Activated CD8-positive, alpha-beta T cell treated with anti-CD3 and anti-CD28 coated beads for 36 hours (primary cell): Measurements from ENCODE around the gene MACROD1. TPM values are rescaled to one million over a fixed set of nuclear protein-coding genes. Genes with fewer than 3 reads are reported as not detected.
A peak's percentile ranks its signal among the peaks of the same experiment; 100 is the strongest.

Experiments
- ATAC-seq: fragments of 200-7000 bp; cut with Tn5 transposase; one replicate; pipeline ENCODE4 v1.10.0; 2021; ENCODE audit warnings: mild to moderate bottlenecking, moderate library complexity
- CTCF ChIA-PET: fragments of 350-600 bp; sonication (Branson Sonifier 250); formaldehyde crosslinking; loops from one replicate; lab custom pipeline; 2021; ENCODE audit warnings: antibody characterized with exemption; lab: Charles Lee
- POLR2A ChIA-PET: fragments of 350-600 bp; sonication (Branson Sonifier 250); formaldehyde crosslinking; loops from one replicate; lab custom pipeline; 2021; ENCODE audit warnings: antibody characterized with exemption; lab: Charles Lee
- DNase-seq: peaks from one replicate; pipeline ENCODE4 v3.0.0-alpha.2; 2020
- H3K27ac Mint-ChIP-seq: one replicate; pipeline ENCODE4 v1.8.0; 2021; ENCODE audit warnings: mild to moderate bottlenecking, mixed read lengths
- H3K27me3 Mint-ChIP-seq: one replicate; pipeline ENCODE4 v1.8.0; 2021; ENCODE audit warnings: mixed read lengths
- H3K36me3 Mint-ChIP-seq: one replicate; pipeline ENCODE4 v1.8.0; 2021; ENCODE audit warnings: low read depth, mixed read lengths
- H3K4me1 Mint-ChIP-seq: one replicate; pipeline ENCODE4 v1.8.0; 2021; ENCODE audit warnings: low read depth, mixed read lengths
- H3K4me3 Mint-ChIP-seq: one replicate; pipeline ENCODE4 v1.8.0; 2021; ENCODE audit warnings: mild to moderate bottlenecking, moderate library complexity, mixed read lengths
- H3K9me3 Mint-ChIP-seq: one replicate; pipeline ENCODE4 v1.8.0; 2021; ENCODE audit warnings: mixed read lengths
- CTCF ChIP-seq: fragments of 200-600 bp; IDR thresholded peaks from one replicate; pipeline ENCODE4 v1.8.0; 2022; ENCODE audit warnings: antibody characterized with exemption, mild to moderate bottlenecking
- intact Hi-C: fragments of 100-400 bp; cut with micrococcal nuclease; formaldehyde crosslinking; loops from one replicate; pipeline ENCODE4 v1.10.0; 2022
- total RNA-seq, 2 experiments: library from RNA; stranded (reverse); gene quantifications; one replicate each; pipeline ENCODE4 v1.2.3, GENCODE V29; 2021

The MACROD1 gene
- total RNA-seq, 2 experiments from 2014 or later, result 38.7 to 38.8 TPM

- H3K9me3 Mint-ChIP-seq, result no peaks in the 10 kb centered on the region
- POLR2A ChIA-PET, result interaction anchor here (0.7 to 4.0 kb wide), 6 partner anchors 8 to 187 kb away, joined by 3 to 26 read pairs (median 4); partner anchors contain the start of gene STIP1
- H3K27ac Mint-ChIP-seq, result no peak overlapping the region
- H3K4me3 Mint-ChIP-seq, result no peak overlapping the region
- intact Hi-C loops, result no loop called here
- ATAC-seq (peak; percentile 7), DNase-seq (peak; percentile 28)
- H3K4me1 Mint-ChIP-seq, result peaks cover 6% of the 10 kb centered on the region
- TF ChIP-seq CTCF, result no peak
- CTCF ChIA-PET, result interaction anchor here (1.0 to 6.5 kb wide), 13 partner anchors 8 to 306 kb away, joined by 3 to 151 read pairs (median 9); partner anchors contain the start of genes CATSPERZ and ESRRA
- H3K27me3 Mint-ChIP-seq, result peaks cover 2% of the 10 kb centered on the region
- peaks cover 13% of the 10 kb centered on the region for H3K36me3 Mint-ChIP-seq
Measured at GRCh38 chr11:63998558-63999348, 167.2 kb downstream of the MACROD1 start.

GRCh38 chr11:63997801-63998337, 168.0 kb downstream of the MACROD1 start:
- intact Hi-C loops, result no loop called here
- H3K36me3 Mint-ChIP-seq, result peaks cover 16% of the 10 kb centered on the region

GRCh38 chr11:63997104-63997700, 168.7 kb downstream of the MACROD1 start:
- Mint-ChIP-seq H3K9me3 (no peaks in the 10 kb centered on the region), H3K27me3 (peaks cover 2% of the 10 kb centered on the region), H3K27ac (no peak overlapping the region), H3K4me3 (no peak overlapping the region), H3K36me3 (peaks cover 18% of the 10 kb centered on the region), H3K4me1 (peaks cover 9% of the 10 kb centered on the region)
- intact Hi-C loops, result no loop called here
- ChIA-PET POLR2A (interaction anchor here (1.6 kb wide), 1 partner anchor 10 kb away, joined by 6 read pairs; no protein-coding TSS in a partner anchor), CTCF (interaction anchor here (6.5 kb wide), 1 partner anchor 153 kb away, joined by 151 read pairs; no protein-coding TSS in a partner anchor)
- no peak for TF ChIP-seq CTCF
- DNase-seq (no peak), ATAC-seq (no peak)

More at GRCh38 chr11:63997801-63998337, 168.0 kb downstream of the MACROD1 start:
- no peak overlapping the region for H3K4me3 Mint-ChIP-seq
- no peak overlapping the region for H3K27ac Mint-ChIP-seq
- CTCF ChIA-PET, result interaction anchor here (6.5 kb wide), 1 partner anchor 152 kb away, joined by 151 read pairs; no protein-coding TSS in a partner anchor
- peaks cover 9% of the 10 kb centered on the region for H3K4me1 Mint-ChIP-seq
- peaks cover 2% of the 10 kb centered on the region for H3K27me3 Mint-ChIP-seq
- no peak for TF ChIP-seq CTCF
- no peak for ATAC-seq
- no peak for DNase-seq
- POLR2A ChIA-PET, result interaction anchor here (1.6 kb wide), 1 partner anchor 10 kb away, joined by 6 read pairs; no protein-coding TSS in a partner anchor
- H3K9me3 Mint-ChIP-seq, result no peaks in the 10 kb centered on the region

DNA sequence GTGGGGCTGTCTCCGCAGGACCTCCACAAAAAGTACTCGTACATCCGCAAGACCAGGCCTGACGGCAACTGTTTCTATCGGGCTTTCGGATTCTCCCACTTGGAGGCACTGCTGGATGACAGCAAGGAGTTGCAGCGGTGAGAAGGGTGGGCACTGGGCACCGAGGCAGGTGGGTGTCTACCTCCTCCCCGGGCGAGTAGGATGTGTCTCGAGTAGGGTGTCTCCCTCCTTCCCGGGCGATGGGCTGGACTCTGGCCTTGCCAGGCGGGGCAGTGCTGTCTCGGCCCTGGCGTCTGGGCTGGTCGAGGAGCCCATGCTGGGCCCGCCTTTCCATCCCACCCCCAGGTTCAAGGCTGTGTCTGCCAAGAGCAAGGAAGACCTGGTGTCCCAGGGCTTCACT, 169.4 kb downstream of the MACROD1 start:
- ChIA-PET POLR2A (no interaction called here), CTCF (interaction anchor here (1.8 to 2.0 kb wide), 2 partner anchors 151 to 153 kb away, joined by 4 to 7 read pairs; no protein-coding TSS in a partner anchor)
- no peak for DNase-seq
- H3K4me1 Mint-ChIP-seq, result peaks cover 12% of the 10 kb centered on the region
- H3K27ac Mint-ChIP-seq, result no peak overlapping the region
- intact Hi-C loops, result no loop called here
- no peak for ATAC-seq
- H3K4me3 Mint-ChIP-seq, result no peak overlapping the region
- no peak for TF ChIP-seq CTCF
- no peaks in the 10 kb centered on the region for H3K9me3 Mint-ChIP-seq
- H3K36me3 Mint-ChIP-seq, result peaks cover 20% of the 10 kb centered on the region
- peaks cover 2% of the 10 kb centered on the region for H3K27me3 Mint-ChIP-seq
